Activated CD8-positive, alpha-beta memory T cell treated with anti-CD3 and anti-CD28 coated beads, Interleukin-2, amount 50 U/mL, for 48 hours (primary cell): ENCODE data around the gene R3HCC1L.

Experiments
- DNase-seq: peaks from one replicate; pipeline ENCODE4 v3.0.0-alpha.2; 2020

Gene R3HCC1L

GRCh38 chr10:98134431-98135221 is at the start of gene R3HCC1L:
Gene R3HCC1L (plus strand): TSS chr10:98134657. CDS start chr10:98208115, 73,458 bp downstream.
- DNase-seq = peak; percentile 96

- DNase-seq = no peak
Observed at GRCh38 chr10:98085238-98085637, 49.2 kb upstream of the R3HCC1L start.

GRCh38 chr10:98086837-98087708 is 47.4 kb upstream of the R3HCC1L start:
- no peak for DNase-seq

- no peak for DNase-seq
Observed at GRCh38 chr10:98088186-98088971, 46.1 kb upstream of the R3HCC1L start.

GRCh38 chr10:98090822-98091221 is 43.6 kb upstream of the R3HCC1L start:
- no peak for DNase-seq

- DNase-seq = no peak
Observed at GRCh38 chr10:98096316-98096715, 38.1 kb upstream of the R3HCC1L start.

GRCh38 chr10:98096731-98097130 is 37.7 kb upstream of the R3HCC1L start:
- no peak for DNase-seq

GRCh38 chr10:98097175-98097574 is 37.3 kb upstream of the R3HCC1L start:
- no peak for DNase-seq

- DNase-seq = no peak
Observed at GRCh38 chr10:98097616-98098015, 36.8 kb upstream of the R3HCC1L start.

GRCh38 chr10:98098247-98098646 is 36.2 kb upstream of the R3HCC1L start:
- no peak for DNase-seq

GRCh38 chr10:98100476-98100875 is 34.0 kb upstream of the R3HCC1L start:
- DNase-seq = no peak

GRCh38 chr10:98101366-98101765 is 33.1 kb upstream of the R3HCC1L start:
- DNase-seq = no peak

- DNase-seq = no peak
Observed at GRCh38 chr10:98104125-98104524, 30.3 kb upstream of the R3HCC1L start.

GRCh38 chr10:98106531-98106930 is 27.9 kb upstream of the R3HCC1L start:
- DNase-seq = no peak

- no peak for DNase-seq
Observed at GRCh38 chr10:98107644-98108430, 26.6 kb upstream of the R3HCC1L start.

GRCh38 chr10:98110356-98110755 is 24.1 kb upstream of the R3HCC1L start:
- no peak for DNase-seq

- DNase-seq = no peak
Observed at GRCh38 chr10:98115031-98115787, 19.2 kb upstream of the R3HCC1L start.

- DNase-seq = no peak
Observed at GRCh38 chr10:98119891-98120290, 14.6 kb upstream of the R3HCC1L start.

- DNase-seq = no peak
Observed at GRCh38 chr10:98125940-98126631, 8.4 kb upstream of the R3HCC1L start.

GRCh38 chr10:98128802-98129201 is 5.7 kb upstream of the R3HCC1L start:
- no peak for DNase-seq

GRCh38 chr10:98131619-98132018 is 2.8 kb upstream of the R3HCC1L start:
- DNase-seq = no peak
